ENCODE data around the gene PIGU. TPM values are rescaled to one million over a fixed set of nuclear protein-coding genes. Genes with fewer than 3 reads are reported as not detected.

Gene PIGU
- total and polyA plus RNA-seq, 2 donors (not counting 3 experiments of a cell fraction or from before 2014, with no cell fraction given) = 20.3 to 81.8 TPM

- Histone ChIP-seq H2AFZ (ENCODE audit: low read depth, low read length) (no peak overlapping the region), H3K27ac (ENCODE audit: insufficient read depth, low read depth, low read length) (no peak overlapping the region), H3K4me2 (ENCODE audit: insufficient read depth, low read length) (no peak overlapping the region), H4K20me1 (replicated peaks; ENCODE audit: control insufficient read depth, extremely low read depth, insufficient read depth, low read length) (no peaks in the 10 kb centered on the region), H3K27me3 (ENCODE audit: control insufficient read depth in 2 of 2, insufficient read depth in 2 of 2, low read length in 2 of 2) (no peaks in the 10 kb centered on the region), H3K79me2 (ENCODE audit: control insufficient read depth, insufficient read depth, low read length) (no peaks in the 10 kb centered on the region), H3K9me1 (replicated peaks; ENCODE audit: control insufficient read depth, extremely low read depth, insufficient read depth, low read length) (no peaks in the 10 kb centered on the region), H3K9ac (replicated peaks; ENCODE audit: extremely low read depth, insufficient read depth, low read length) (no peak overlapping the region), H3K4me1 (ENCODE audit: control insufficient read depth, extremely low read depth, insufficient read depth, low read length) (peaks cover 3% of the 10 kb centered on the region), H3K36me3 (ENCODE audit: control insufficient read depth in 2 of 2, extremely low read depth in 1 of 2, insufficient read depth in 2 of 2, low read length in 2 of 2) (peaks cover 0 to 2% of the 10 kb centered on the region in 2 experiments), H3K9me3 (replicated peaks; ENCODE audit: control insufficient read depth, insufficient read depth, low read length) (no peaks in the 10 kb centered on the region), H3K4me3 (replicated peaks in 1 of 3; ENCODE audit: insufficient read depth in 1 of 3, low read depth in 1 of 3, low read length in 3 of 3) (no peak overlapping the region)
- ChIA-PET CTCF (interaction anchor here (0.8 kb wide), 1 partner anchor 23 kb away, joined by 3 read pairs; no protein-coding TSS in a partner anchor), POLR2A (interaction anchor here (0.6 kb wide), 1 partner anchor 10 kb away, joined by 4 read pairs; no protein-coding TSS in a partner anchor)
- DNase-seq (ENCODE audit: low read depth, low spot score) (no peak), FAIRE-seq (no peak)
- dilution Hi-C loops (cut with MboI; ENCODE audit: extremely low pct_ligation_motif_present, low sequenced_read_pairs) (no loop called here), intact Hi-C loops (cut with micrococcal nuclease) (no loop called here)
- TF ChIP-seq CTCF (IDR thresholded peaks at IDR 0.05; ENCODE audit: extremely low read depth in 1 of 2, insufficient read depth in 1 of 2, low read depth in 1 of 2, low read length in 2 of 2) (no peak), JUN (IDR thresholded peaks at IDR 0.05; ENCODE audit: borderline replicate concordance, insufficient read depth, insufficient read length, low read depth) (no peak), GATA2 (IDR thresholded peaks at IDR 0.05; ENCODE audit: insufficient read depth, insufficient read length, low read depth, low read length) (no peak), MYC (IDR thresholded peaks at IDR 0.05; ENCODE audit: low read depth, low read length) (no peak), POLR2AphosphoS5 (IDR thresholded peaks at IDR 0.05; ENCODE audit: insufficient read depth, low read depth, low read length) (no peak), FOS (IDR thresholded peaks at IDR 0.05; ENCODE audit: borderline replicate concordance, insufficient read depth, low read length) (no peak), MAX (IDR thresholded peaks at IDR 0.05; ENCODE audit: insufficient read depth, insufficient read length) (no peak), POLR2A (IDR thresholded peaks at IDR 0.05; ENCODE audit: low read depth, low read length) (no peak), EZH2 (IDR thresholded peaks at IDR 0.05; ENCODE audit: borderline replicate concordance, low read depth, low read length, severe bottlenecking) (no peak)
- no TSS peak for BruUV-seq (replicated peaks)
Observed at GRCh38 chr20:34621383-34622367, 55.2 kb downstream of the PIGU start.

Data from endothelial cell of umbilical vein (primary cell).